ENCODE data around the gene KIRREL2. TPM values are rescaled to one million over a fixed set of nuclear protein-coding genes. Genes with fewer than 3 reads are reported as not detected.
A peak's percentile ranks its signal among the peaks of the same experiment; 100 is the strongest.

Gene KIRREL2
- polyA plus RNA-seq, 3 donors = not detected

DNA sequence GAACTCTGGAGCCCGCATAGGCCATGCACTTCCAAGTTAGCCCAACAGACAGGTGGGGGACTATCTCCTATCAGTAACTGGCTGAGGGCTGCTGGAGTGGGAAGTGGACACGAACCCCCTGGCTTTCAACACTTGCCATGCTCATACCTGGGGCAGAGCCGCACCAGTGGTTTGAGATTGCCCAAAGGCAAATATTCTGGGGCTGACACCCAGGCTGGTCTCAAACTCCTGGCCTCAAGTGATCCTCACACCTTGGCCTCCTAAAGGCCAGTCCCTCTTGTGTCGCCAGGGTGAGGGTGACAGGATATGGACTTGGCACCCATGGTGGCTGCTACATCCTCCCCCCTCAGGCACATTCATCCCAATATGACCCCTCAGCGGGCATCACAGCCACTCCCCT, 30.5 kb downstream of the KIRREL2 start:
- H3K4me3 ChIP-seq (replicated peaks in 1 of 3; ENCODE audit: low read depth in 2 of 3, low read length in 3 of 3) = no peak overlapping the region
- no peaks in the 10 kb centered on the region for H3K27me3 ChIP-seq (ENCODE audit: control insufficient read depth in 2 of 2, insufficient read depth in 2 of 2, low read length in 2 of 2)
- no peaks in the 10 kb centered on the region for H3K9me3 Mint-ChIP-seq
- H3K27ac Mint-ChIP-seq = no peak overlapping the region
- H2AFZ ChIP-seq (ENCODE audit: insufficient read depth, low read depth, low read length, poor library complexity, severe bottlenecking) = no peak overlapping the region
- no peaks in the 10 kb centered on the region for H3K4me1 ChIP-seq (ENCODE audit: control insufficient read depth in 1 of 2, insufficient read depth in 2 of 2, low read length in 2 of 2)
- no peaks in the 10 kb centered on the region for H3K9me3 ChIP-seq (replicated peaks in 1 of 2; ENCODE audit: control insufficient read depth in 1 of 2, insufficient read depth in 1 of 2, low read length in 2 of 2)
- peaks cover 45 to 59% of the 10 kb centered on the region in 2 donors for H3K36me3 Mint-ChIP-seq
- H3K9ac ChIP-seq (ENCODE audit: insufficient read depth, low read length, poor library complexity, severe bottlenecking) = no peak overlapping the region
- TF ChIP-seq, protein P1, sequence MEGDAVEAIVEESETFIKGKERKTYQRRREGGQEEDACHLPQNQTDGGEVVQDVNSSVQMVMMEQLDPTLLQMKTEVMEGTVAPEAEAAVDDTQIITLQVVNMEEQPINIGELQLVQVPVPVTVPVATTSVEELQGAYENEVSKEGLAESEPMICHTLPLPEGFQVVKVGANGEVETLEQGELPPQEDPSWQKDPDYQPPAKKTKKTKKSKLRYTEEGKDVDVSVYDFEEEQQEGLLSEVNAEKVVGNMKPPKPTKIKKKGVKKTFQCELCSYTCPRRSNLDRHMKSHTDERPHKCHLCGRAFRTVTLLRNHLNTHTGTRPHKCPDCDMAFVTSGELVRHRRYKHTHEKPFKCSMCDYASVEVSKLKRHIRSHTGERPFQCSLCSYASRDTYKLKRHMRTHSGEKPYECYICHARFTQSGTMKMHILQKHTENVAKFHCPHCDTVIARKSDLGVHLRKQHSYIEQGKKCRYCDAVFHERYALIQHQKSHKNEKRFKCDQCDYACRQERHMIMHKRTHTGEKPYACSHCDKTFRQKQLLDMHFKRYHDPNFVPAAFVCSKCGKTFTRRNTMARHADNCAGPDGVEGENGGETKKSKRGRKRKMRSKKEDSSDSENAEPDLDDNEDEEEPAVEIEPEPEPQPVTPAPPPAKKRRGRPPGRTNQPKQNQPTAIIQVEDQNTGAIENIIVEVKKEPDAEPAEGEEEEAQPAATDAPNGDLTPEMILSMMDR (IDR thresholded peaks at IDR 0.05) = no peak
- no peak overlapping the region for H3K4me2 ChIP-seq (replicated peaks; ENCODE audit: extremely low read depth, low read length, poor library complexity, severe bottlenecking)
- intact Hi-C loops (cut with micrococcal nuclease) = no loop called here
- no peak for DNase-seq
- H3K4me3 Mint-ChIP-seq = no peak overlapping the region
- H4K20me1 ChIP-seq (ENCODE audit: insufficient read depth, low read length) = peaks cover 60% of the 10 kb centered on the region
- WGBS (ENCODE audit: insufficient coverage) = 93% methylated on average over 3 of the region's 5 CpGs
- peaks cover 9% of the 10 kb centered on the region for H3K79me2 ChIP-seq (ENCODE audit: insufficient read depth, low read length)
- peaks cover 0 to 3% (median 2%) of the 10 kb centered on the region in 3 donors for H3K27me3 Mint-ChIP-seq (ENCODE audit: low read depth in 3 of 3)
- peaks cover 6% of the 10 kb centered on the region for H3K4me1 Mint-ChIP-seq
- H3K27ac ChIP-seq (ENCODE audit: low read depth in 1 of 2, low read length in 2 of 2) = no peak overlapping the region
- H3K36me3 ChIP-seq (replicated peaks in 1 of 2; ENCODE audit: control insufficient read depth in 1 of 2, insufficient read depth in 2 of 2, low read length in 2 of 2) = peaks cover 42 to 56% of the 10 kb centered on the region in 2 donors

DNA sequence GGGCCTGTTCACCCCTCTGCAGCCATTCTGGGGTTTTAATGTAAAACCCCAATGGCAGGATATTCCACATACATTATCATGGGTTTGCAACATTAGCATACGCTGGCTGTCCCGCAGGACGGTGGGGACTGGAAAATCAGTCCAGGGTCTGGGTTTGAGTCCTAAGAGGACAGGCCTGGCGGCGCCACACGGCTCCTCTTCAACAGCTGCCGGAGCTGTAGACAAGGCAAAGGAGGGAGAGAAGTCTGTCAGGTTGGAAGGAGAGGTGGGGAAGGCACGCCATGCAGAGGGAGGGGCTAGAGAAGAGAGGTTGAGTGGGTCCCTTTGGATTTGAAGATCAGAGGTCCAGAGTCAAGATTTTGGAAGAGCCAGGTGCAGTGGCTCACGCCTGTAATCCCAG, 31.7 kb downstream of the KIRREL2 start:
- no peak overlapping the region for H2AFZ ChIP-seq (ENCODE audit: insufficient read depth, low read depth, low read length, poor library complexity, severe bottlenecking)
- peaks cover 19% of the 10 kb centered on the region for H3K79me2 ChIP-seq (ENCODE audit: insufficient read depth, low read length)
- H3K4me3 ChIP-seq (replicated peaks in 1 of 3; ENCODE audit: low read depth in 2 of 3, low read length in 3 of 3) = no peak overlapping the region
- peaks cover 71% of the 10 kb centered on the region for H4K20me1 ChIP-seq (ENCODE audit: insufficient read depth, low read length)
- H3K9me3 ChIP-seq (replicated peaks in 1 of 2; ENCODE audit: control insufficient read depth in 1 of 2, insufficient read depth in 1 of 2, low read length in 2 of 2) = no peaks in the 10 kb centered on the region
- H3K9ac ChIP-seq (ENCODE audit: insufficient read depth, low read length, poor library complexity, severe bottlenecking) = no peak overlapping the region
- intact Hi-C loops (cut with micrococcal nuclease) = no loop called here
- H3K27ac ChIP-seq (ENCODE audit: low read depth in 1 of 2, low read length in 2 of 2) = no peak overlapping the region
- Mint-ChIP-seq H3K36me3 (peaks cover 56 to 70% of the 10 kb centered on the region in 2 donors), H3K9me3 (no peaks in the 10 kb centered on the region), H3K27me3 (ENCODE audit: low read depth in 3 of 3) (peaks cover 0 to 3% (median 2%) of the 10 kb centered on the region in 3 donors), H3K4me3 (peak overlapping the region in 1 of 2 donors; percentile 25), H3K4me1 (peaks cover 3% of the 10 kb centered on the region), H3K27ac (peak overlapping the region in 5 of 7 donors; percentile 12 to 85 (median 33))
- TF ChIP-seq, protein P1 (IDR thresholded peaks at IDR 0.05) = no peak
- peaks cover 53 to 68% of the 10 kb centered on the region in 2 donors for H3K36me3 ChIP-seq (replicated peaks in 1 of 2; ENCODE audit: control insufficient read depth in 1 of 2, insufficient read depth in 2 of 2, low read length in 2 of 2)
- H3K4me1 ChIP-seq (ENCODE audit: control insufficient read depth in 1 of 2, insufficient read depth in 2 of 2, low read length in 2 of 2) = no peaks in the 10 kb centered on the region
- 96% methylated on average over 9 of the region's 9 CpGs for WGBS (ENCODE audit: insufficient coverage)
- H3K27me3 ChIP-seq (ENCODE audit: control insufficient read depth in 2 of 2, insufficient read depth in 2 of 2, low read length in 2 of 2) = no peaks in the 10 kb centered on the region
- no peak overlapping the region for H3K4me2 ChIP-seq (replicated peaks; ENCODE audit: extremely low read depth, low read length, poor library complexity, severe bottlenecking)
- DNase-seq = no peak

Data from CD14-positive monocyte (primary cell).